PFSK-1 (cell line): Measurements from ENCODE around the gene ABCB8.
A peak's percentile ranks its signal among the peaks of the same experiment; 100 is the strongest.

ENCODE experiments used
- FOXP2 ChIP-seq: optimal IDR thresholded peaks from 2 replicates; pipeline ENCODE3; 2011; ENCODE audit warnings: borderline replicate concordance, control low read depth, inconsistent platforms; ENCODE audit not compliant: insufficient read depth; ENCODE audit errors: extremely low read length, extremely low read depth
- POLR2AphosphoS5 ChIP-seq: IDR thresholded peaks from 2 replicates; pipeline ENCODE4 v1.6.1; 2012; ENCODE audit warnings: low read depth, mild to moderate bottlenecking, control low read depth, low read length, moderate library complexity
- REST ChIP-seq, 2 experiments: IDR thresholded peaks; 2 replicates each; pipeline versions ENCODE4 v1.6.1 to v1.8.0; 2011 to 2012; ENCODE audit warnings: low read depth in 2 of 2, low read length in 2 of 2, control low read depth in 1 of 2, inconsistent platforms in 1 of 2, mild to moderate bottlenecking in 1 of 2, moderate library complexity in 1 of 2; ENCODE audit not compliant: insufficient read depth in 1 of 2
- SIN3A ChIP-seq: IDR thresholded peaks from 2 replicates; pipeline ENCODE4 v1.6.1; 2012; ENCODE audit warnings: mild to moderate bottlenecking, low read length, moderate library complexity, borderline replicate concordance; ENCODE audit not compliant: insufficient read depth
- TAF1 ChIP-seq: IDR thresholded peaks from 2 replicates; pipeline ENCODE4 v1.6.1; 2012; ENCODE audit warnings: low read length, control low read depth, borderline replicate concordance; ENCODE audit not compliant: insufficient read depth

ABCB8 gene

GRCh38 chr7:151087245-151088018, 59.2 kb downstream of the ABCB8 start:
- TF ChIP-seq TAF1 (0 out of 2 replicates have a peak, but pooled peaks have one; percentile 49), REST (IDR thresholded peaks at IDR 0.05; ENCODE audit: insufficient read depth in 1 of 2, low read depth in 2 of 2, low read length in 2 of 2) (no peak), SIN3A (no peak)

- TF ChIP-seq REST (IDR thresholded peaks at IDR 0.05; ENCODE audit: insufficient read depth in 1 of 2, low read depth in 2 of 2, low read length in 2 of 2) (no peak), FOXP2 (no peak), TAF1 (no peak), POLR2AphosphoS5 (no peak), SIN3A (no peak)
These were observed 60.0 kb downstream of the ABCB8 start for GRCh38 chr7:151088019-151088855.

- no peak for TF ChIP-seq FOXP2
- no peak for TF ChIP-seq REST (IDR thresholded peaks at IDR 0.05; ENCODE audit: insufficient read depth in 1 of 2, low read depth in 2 of 2, low read length in 2 of 2)
- TF ChIP-seq TAF1 = no peak
These were observed 60.8 kb downstream of the ABCB8 start for GRCh38 chr7:151088856-151089699.

- TF ChIP-seq FOXP2 (no peak), TAF1 (no peak), POLR2AphosphoS5 (no peak), REST (IDR thresholded peaks at IDR 0.05; ENCODE audit: insufficient read depth in 1 of 2, low read depth in 2 of 2, low read length in 2 of 2) (no peak), SIN3A (no peak)
These were observed 61.9 kb downstream of the ABCB8 start for GRCh38 chr7:151089893-151090730.
